AG04450 (cell line): Measurements from ENCODE around the gene PPP4R1. TPM values are rescaled to one million over a fixed set of nuclear protein-coding genes. Genes with fewer than 3 reads are reported as not detected.

Experiments
- CTCF ChIA-PET: fragments of 300-600, 350-600 bp; formaldehyde crosslinking; extraction: SDS; loops from one replicate; lab custom pipeline; 2022; ENCODE audit warnings: antibody characterized with exemption, inconsistent platforms; lab: Charles Lee
- POLR2A ChIA-PET: fragments of 350-600 bp; formaldehyde crosslinking; extraction: SDS; loops from one replicate; lab custom pipeline; 2021; ENCODE audit warnings: antibody characterized with exemption, inconsistent platforms; lab: Yijun Ruan, JAX
- DNase-seq: peaks from one replicate; pipeline ENCODE4 v3.0.0-alpha.2; 2011; ENCODE audit warnings: low read depth, low spot score
- H3K27ac ChIP-seq: one replicate; pipeline ENCODE4 v1.5.1; 2012; ENCODE audit warnings: low read depth, low read length, control low read depth
- H3K27me3 ChIP-seq: one replicate; pipeline ENCODE4 v1.6.0; 2012; ENCODE audit warnings: low read length; ENCODE audit not compliant: control insufficient read depth, insufficient read depth
- H3K4me3 ChIP-seq: 2 replicates; pipeline ENCODE4 v1.5.1; 2011; ENCODE audit warnings: mild to moderate bottlenecking, low read depth, low read length, control low read depth
- H3K9me3 ChIP-seq: 2 replicates; pipeline ENCODE4 v1.5.1; 2012; ENCODE audit warnings: low read length; ENCODE audit not compliant: control insufficient read depth, insufficient read depth
- CTCF ChIP-seq: IDR thresholded peaks from 2 replicates; pipeline ENCODE4 v1.5.1; 2011; ENCODE audit warnings: low read depth, low read length, control low read depth, inconsistent platforms
- polyA plus RNA-seq: library from polyadenylated mRNA; depleted of rRNA; stranded (reverse); fragments of >200 nt; gene quantifications from 2 replicates; pipeline ENCODE4 v1.2.3, GENCODE V29; 2011

PPP4R1 gene
- polyA plus RNA-seq, 1 experiment: 101 TPM

- TF ChIP-seq CTCF: no peak
- H3K9me3 ChIP-seq: no peaks in the 10 kb centered on the region
- no peak overlapping the region for H3K27ac ChIP-seq
- no peaks in the 10 kb centered on the region for H3K27me3 ChIP-seq
- ChIA-PET CTCF (interaction anchor here (3.2 kb wide), 1 partner anchor 13 kb away, joined by 21 read pairs; no protein-coding TSS in a partner anchor), POLR2A (no interaction called here)
- H3K4me3 ChIP-seq: no peak overlapping the region
- no peak for DNase-seq
These were observed 51.8 kb downstream of the PPP4R1 start for GRCh38 chr18:9562584-9562983.

DNA sequence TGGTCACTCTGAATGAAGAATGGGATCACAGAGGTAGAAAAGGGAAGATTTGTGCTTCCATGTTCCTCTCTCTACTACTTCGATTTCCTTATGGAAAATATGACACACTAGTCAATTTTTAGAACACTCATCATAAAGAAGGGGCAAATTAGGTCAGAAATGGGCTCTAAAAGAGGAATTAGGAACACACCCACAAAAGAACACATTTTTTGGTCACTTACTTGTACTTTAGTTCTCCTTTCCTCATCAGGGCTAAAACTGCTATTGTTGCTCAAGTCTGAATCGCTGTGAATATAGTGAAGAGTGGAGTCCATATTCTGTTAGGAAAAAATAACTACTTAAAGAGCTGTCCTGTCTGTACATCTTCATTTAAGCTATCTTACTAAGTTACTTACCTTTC, 52.6 kb downstream of the PPP4R1 start:
- Histone ChIP-seq H3K27ac (no peak overlapping the region), H3K4me3 (no peak overlapping the region), H3K27me3 (no peaks in the 10 kb centered on the region), H3K9me3 (no peaks in the 10 kb centered on the region)
- DNase-seq: no peak
- ChIA-PET CTCF (interaction anchor here (3.2 kb wide), 1 partner anchor 14 kb away, joined by 21 read pairs; no protein-coding TSS in a partner anchor), POLR2A (no interaction called here)
- no peak for TF ChIP-seq CTCF

- ChIA-PET POLR2A (no interaction called here), CTCF (interaction anchor here (1.6 kb wide), 1 partner anchor 16 kb away, joined by 7 read pairs; no protein-coding TSS in a partner anchor)
- Histone ChIP-seq H3K27me3 (no peaks in the 10 kb centered on the region), H3K9me3 (no peaks in the 10 kb centered on the region), H3K27ac (no peak overlapping the region), H3K4me3 (no peak overlapping the region)
- DNase-seq: no peak
- no peak for TF ChIP-seq CTCF
These were observed 55.1 kb downstream of the PPP4R1 start for GRCh38 chr18:9559253-9559652.

DNA sequence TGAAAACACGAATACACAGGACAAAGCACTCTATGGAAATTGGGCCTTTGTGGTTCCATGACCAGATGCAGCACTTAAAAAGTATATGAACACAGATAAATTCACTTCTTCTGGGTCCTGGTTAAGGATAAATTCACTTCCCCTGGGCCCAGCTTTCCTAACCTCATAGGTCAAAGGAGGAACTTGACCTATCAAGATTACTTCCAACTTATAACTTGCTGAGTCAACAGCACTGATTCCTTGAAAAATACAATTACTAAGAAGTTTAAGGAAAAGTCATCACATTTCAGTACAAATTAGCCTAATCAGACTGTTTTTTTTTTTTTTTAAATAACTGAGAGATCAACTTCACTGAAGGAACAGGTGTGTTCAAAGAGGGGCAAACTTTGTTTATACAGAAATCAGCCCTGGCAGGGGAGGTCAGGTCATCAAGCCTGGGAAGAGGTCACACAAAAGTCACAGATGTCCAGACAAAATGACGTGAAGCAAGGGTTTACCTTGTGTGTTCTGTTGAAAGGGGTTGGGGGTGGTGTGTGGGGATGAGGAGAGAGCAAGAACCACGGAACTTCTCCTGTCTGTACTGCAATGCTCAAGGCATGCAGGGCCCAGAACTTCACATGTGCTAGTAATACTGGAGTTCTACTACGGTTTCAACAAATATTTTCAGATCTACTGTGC, 55.8 kb downstream of the PPP4R1 start:
- no peaks in the 10 kb centered on the region for H3K9me3 ChIP-seq
- no peaks in the 10 kb centered on the region for H3K27me3 ChIP-seq
- TF ChIP-seq CTCF: no peak
- ChIA-PET POLR2A (no interaction called here), CTCF (interaction anchor here (2.5 kb wide), 1 partner anchor 17 kb away, joined by 13 read pairs; no protein-coding TSS in a partner anchor)
- no peak for DNase-seq
- H3K4me3 ChIP-seq: no peak overlapping the region
- no peak overlapping the region for H3K27ac ChIP-seq

- no peaks in the 10 kb centered on the region for H3K9me3 ChIP-seq
- ChIA-PET CTCF (interaction anchor here (2.5 kb wide), 1 partner anchor 18 kb away, joined by 13 read pairs; no protein-coding TSS in a partner anchor), POLR2A (no interaction called here)
- no peaks in the 10 kb centered on the region for H3K27me3 ChIP-seq
- no peak overlapping the region for H3K27ac ChIP-seq
- DNase-seq: no peak
- no peak for TF ChIP-seq CTCF
- no peak overlapping the region for H3K4me3 ChIP-seq
These were observed 57.0 kb downstream of the PPP4R1 start for GRCh38 chr18:9557250-9557943.
